ENCODE measurements around the gene CIBAR2. TPM values are rescaled to one million over a fixed set of nuclear protein-coding genes. Genes with fewer than 3 reads are reported as not detected.

Gene CIBAR2
- total RNA-seq, 2 experiments from 2014 or later = not detected

DNA sequence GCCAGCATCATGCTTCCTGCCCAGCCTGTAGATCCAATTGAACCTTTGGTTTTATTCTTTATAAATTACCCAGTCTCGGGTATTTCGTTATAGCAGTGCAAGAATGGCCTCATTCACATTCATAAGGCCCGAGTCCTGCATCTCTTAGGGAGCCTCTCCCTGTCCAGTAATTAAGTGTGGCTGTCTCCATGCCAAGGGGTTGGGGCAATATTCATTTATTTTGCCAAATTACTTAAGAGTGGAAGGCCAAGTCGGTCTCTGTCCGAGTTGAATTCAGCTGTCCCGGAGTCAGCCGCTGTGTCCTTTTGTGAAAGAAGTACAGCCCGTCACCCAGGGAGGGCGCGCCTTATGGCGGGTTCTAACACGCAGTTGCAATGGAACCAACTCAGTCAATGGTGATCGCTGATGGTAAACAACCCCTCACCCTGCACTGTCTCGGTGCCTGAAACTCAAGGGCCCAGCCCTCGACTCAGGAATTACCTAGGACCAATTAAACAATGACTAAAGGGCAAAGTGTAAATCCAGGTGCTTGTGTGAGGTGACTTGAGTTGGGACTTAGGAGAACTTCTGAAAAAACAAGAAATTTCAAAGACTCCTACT is 62.5 kb downstream of the CIBAR2 start:
- ChIA-PET POLR2A (no interaction called here), CTCF (interaction anchor here (1.7 kb wide), 1 partner anchor 37 kb away, joined by 3 read pairs; no protein-coding TSS in a partner anchor)
- TF ChIP-seq, protein P1, sequence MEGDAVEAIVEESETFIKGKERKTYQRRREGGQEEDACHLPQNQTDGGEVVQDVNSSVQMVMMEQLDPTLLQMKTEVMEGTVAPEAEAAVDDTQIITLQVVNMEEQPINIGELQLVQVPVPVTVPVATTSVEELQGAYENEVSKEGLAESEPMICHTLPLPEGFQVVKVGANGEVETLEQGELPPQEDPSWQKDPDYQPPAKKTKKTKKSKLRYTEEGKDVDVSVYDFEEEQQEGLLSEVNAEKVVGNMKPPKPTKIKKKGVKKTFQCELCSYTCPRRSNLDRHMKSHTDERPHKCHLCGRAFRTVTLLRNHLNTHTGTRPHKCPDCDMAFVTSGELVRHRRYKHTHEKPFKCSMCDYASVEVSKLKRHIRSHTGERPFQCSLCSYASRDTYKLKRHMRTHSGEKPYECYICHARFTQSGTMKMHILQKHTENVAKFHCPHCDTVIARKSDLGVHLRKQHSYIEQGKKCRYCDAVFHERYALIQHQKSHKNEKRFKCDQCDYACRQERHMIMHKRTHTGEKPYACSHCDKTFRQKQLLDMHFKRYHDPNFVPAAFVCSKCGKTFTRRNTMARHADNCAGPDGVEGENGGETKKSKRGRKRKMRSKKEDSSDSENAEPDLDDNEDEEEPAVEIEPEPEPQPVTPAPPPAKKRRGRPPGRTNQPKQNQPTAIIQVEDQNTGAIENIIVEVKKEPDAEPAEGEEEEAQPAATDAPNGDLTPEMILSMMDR (IDR thresholded peaks at IDR 0.05) = no peak
- ATAC-seq (no peak), DNase-seq (no peak)
- Mint-ChIP-seq H3K27ac (no peak overlapping the region), H3K27me3 (no peaks in the 10 kb centered on the region), H3K9me3 (no peaks in the 10 kb centered on the region), H3K4me1 (ENCODE audit: low read depth) (peaks cover 26% of the 10 kb centered on the region), H3K4me3 (no peak overlapping the region), H3K36me3 (ENCODE audit: low read depth) (peaks cover 3% of the 10 kb centered on the region)
- intact Hi-C loops (cut with micrococcal nuclease) = no loop called here

DNA sequence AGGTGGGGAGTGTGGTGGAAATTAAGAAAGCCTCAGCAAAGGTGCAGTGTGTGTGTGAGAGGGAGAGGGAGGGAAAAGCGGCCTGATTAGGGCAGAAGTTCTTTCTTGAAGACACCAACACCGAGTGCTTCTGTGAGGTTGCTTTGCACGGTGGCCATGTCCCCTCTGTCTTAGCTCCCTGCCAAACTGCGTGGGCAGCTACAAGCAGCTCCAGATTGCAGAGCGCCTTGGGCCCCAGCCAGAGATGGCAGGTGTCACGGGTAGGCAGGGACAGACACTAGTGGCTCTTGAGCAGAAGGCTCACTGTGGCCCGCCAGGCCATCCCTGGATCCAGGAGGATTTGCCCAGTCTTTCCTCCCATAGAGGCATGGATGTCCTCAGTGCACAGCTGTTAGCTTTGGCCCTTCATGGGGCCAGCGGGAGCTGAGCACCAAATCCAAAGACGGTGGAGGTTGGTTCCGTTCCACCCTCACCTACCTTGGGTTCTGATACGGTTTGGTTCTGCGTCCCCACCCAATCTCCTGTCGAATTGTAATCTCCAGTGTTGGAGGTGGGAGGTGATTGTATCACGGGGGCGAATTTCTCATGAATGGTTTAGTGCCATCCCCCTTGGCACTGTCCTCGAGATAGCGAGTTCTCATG is 63.2 kb downstream of the CIBAR2 start:
- no peak overlapping the region for H3K27ac Mint-ChIP-seq

More for the DNA sequence above, 63.2 kb downstream of the CIBAR2 start:
- ChIA-PET CTCF (interaction anchor here (1.7 kb wide), 1 partner anchor 38 kb away, joined by 3 read pairs; no protein-coding TSS in a partner anchor), POLR2A (no interaction called here)
- no peaks in the 10 kb centered on the region for H3K9me3 Mint-ChIP-seq
- TF ChIP-seq, protein P1 (IDR thresholded peaks at IDR 0.05) = no peak
- no peaks in the 10 kb centered on the region for H3K27me3 Mint-ChIP-seq
- H3K4me1 Mint-ChIP-seq (ENCODE audit: low read depth) = peaks cover 22% of the 10 kb centered on the region
- no peak overlapping the region for H3K4me3 Mint-ChIP-seq
- intact Hi-C loops (cut with micrococcal nuclease) = no loop called here
- no peak for DNase-seq
- ATAC-seq = no peak
- H3K36me3 Mint-ChIP-seq (ENCODE audit: low read depth) = peaks cover 3% of the 10 kb centered on the region

Other genes starting within 250 kb of the CIBAR2 start
- gene ZDHHC7, start 100.9 kb downstream of the CIBAR2 start, total RNA-seq = 10 to 100 TPM; 20.7 to 23.6 TPM
- gene KIAA0513, start 84.7 kb downstream of the CIBAR2 start, total RNA-seq = 1 to 10 TPM; 3.9 to 5.3 TPM